NCI-H187 (cell line): ENCODE data around the gene SP1.
A peak's percentile ranks its signal among the peaks of the same experiment; 100 is the strongest.
"Not testable (repeated sequence)": the region's sequence is repeated elsewhere in the genome, so short reads cannot be mapped to it uniquely, and the experiment has no call there.

Experiments used
- DNase-seq, 2 experiments: peaks; one replicate each; lab custom pipeline; 2025; lab: John Stamatoyannopoulos, UW

Gene SP1

GRCh38 chr12:53361638-53362037 lies 18.3 kb upstream of the SP1 start:
- DNase-seq: not testable (repeated sequence)

- no peak for DNase-seq
Measured at GRCh38 chr12:53365245-53365904, 14.6 kb upstream of the SP1 start.

GRCh38 chr12:53373554-53374133 lies 6.3 kb upstream of the SP1 start:
- not testable (repeated sequence) for DNase-seq

- DNase-seq: not testable (repeated sequence)
Measured at GRCh38 chr12:53374277-53374676, 5.7 kb upstream of the SP1 start.

GRCh38 chr12:53376747-53377146 lies 3.2 kb upstream of the SP1 start:
- DNase-seq: no peak

- DNase-seq: no peak
Measured at GRCh38 chr12:53378222-53378621, 1.8 kb upstream of the SP1 start.

GRCh38 chr12:53378724-53379388 lies 1.1 kb upstream of the SP1 start:
- DNase-seq: no peak

- DNase-seq: peak; percentile 100
Measured at GRCh38 chr12:53379389-53380103, 430 bp upstream of the SP1 start.

- no peak for DNase-seq
Measured at GRCh38 chr12:53380794-53381730, 1.1 kb downstream of the SP1 start.

- no peak for DNase-seq
Measured at GRCh38 chr12:53381731-53382630, 2.0 kb downstream of the SP1 start.

GRCh38 chr12:53383258-53383657 lies 3.3 kb downstream of the SP1 start:
- no peak for DNase-seq

- DNase-seq: not testable (repeated sequence)
Measured at GRCh38 chr12:53386381-53386780, 6.4 kb downstream of the SP1 start.

- no peak for DNase-seq
Measured at GRCh38 chr12:53388932-53389331, 9.0 kb downstream of the SP1 start.

GRCh38 chr12:53389702-53390101 lies 9.7 kb downstream of the SP1 start:
- DNase-seq: no peak

GRCh38 chr12:53391724-53392123 lies 11.7 kb downstream of the SP1 start:
- no peak for DNase-seq

- DNase-seq: no peak
Measured at GRCh38 chr12:53399896-53400295, 19.9 kb downstream of the SP1 start.

GRCh38 chr12:53402351-53402750 lies 22.4 kb downstream of the SP1 start:
- not testable (repeated sequence) for DNase-seq

GRCh38 chr12:53402871-53403270 lies 22.9 kb downstream of the SP1 start:
- DNase-seq: no peak

- DNase-seq: no peak
Measured at GRCh38 chr12:53410951-53411350, 31.0 kb downstream of the SP1 start.

- DNase-seq: no peak
Measured at GRCh38 chr12:53413485-53414204, 33.7 kb downstream of the SP1 start.
